Gastroesophageal sphincter (tissue), 4 donors: ENCODE data around the gene EXOC3L2. TPM values are rescaled to one million over a fixed set of nuclear protein-coding genes. Genes with fewer than 3 reads are reported as not detected.
A peak's percentile ranks its signal among the peaks of the same experiment; 100 is the strongest.

Source experiments
- ATAC-seq: fragments of 150-250 bp; one replicate; pipeline ENCODE4 v1.9.1; 2016; ENCODE audit warnings: mild to moderate bottlenecking, moderate library complexity
- H3K27ac ChIP-seq, 4 donors: fragments of 200-600 bp; sonication (generic) in 3 of 4; 1 replicate in 3 of 4; 2 replicates in 1 of 4; pipeline ENCODE4 v1.5.1; 2016 to 2019
- H3K27me3 ChIP-seq: fragments of 200-600 bp; sonication (generic); one replicate; pipeline ENCODE4 v1.5.1; 2019
- H3K36me3 ChIP-seq, 2 donors: fragments of 200-600 bp; sonication (generic); one replicate each; pipeline ENCODE4 v1.5.1; 2019; ENCODE audit warnings: control low read depth in 1 of 2
- H3K4me1 ChIP-seq, 3 donors: fragments of 200-600 bp; sonication (generic); 1 replicate in 2 of 3; 2 replicates in 1 of 3; pipeline ENCODE4 v1.5.1; 2016 to 2019; ENCODE audit warnings: control low read depth in 2 of 3
- H3K4me3 ChIP-seq, 2 donors: fragments of 200-600 bp; sonication (generic); one replicate each; pipeline ENCODE4 v1.5.1; 2019; ENCODE audit warnings: mild to moderate bottlenecking in 1 of 2, moderate library complexity in 1 of 2
- H3K9me3 ChIP-seq, 3 donors: fragments of 200-600 bp; sonication (generic); one replicate each; pipeline ENCODE4 v1.5.1; 2017 to 2019; ENCODE audit warnings: control low read depth in 2 of 3
- EP300 ChIP-seq: sonication (generic); formaldehyde crosslinking; IDR thresholded peaks from one replicate; pipeline ENCODE4 v1.6.1; 2017; ENCODE audit warnings: antibody characterized with exemption, mild to moderate bottlenecking
- POLR2A ChIP-seq, 2 donors: fragments of 450-650 bp; IDR thresholded peaks; one replicate each; pipeline ENCODE4 v1.6.1; 2017; ENCODE audit warnings: antibody characterized with exemption in 2 of 2, mild to moderate bottlenecking in 2 of 2, moderate library complexity in 1 of 2
- POLR2AphosphoS5 ChIP-seq: sonication (generic); formaldehyde crosslinking; IDR thresholded peaks from one replicate; pipeline ENCODE4 v1.6.1; 2017; ENCODE audit warnings: antibody characterized with exemption
- WGBS, 2 donors: methylation state at CpG; one replicate each; pipeline ENCODE4 v1.1.5; 2018; ENCODE audit warnings: low coverage in 1 of 2; 5-methylcytosine and 5-hydroxymethylcytosine counted together
- total RNA-seq, 4 donors: library from RNA; depleted of rRNA; stranded (reverse); fragments of >200 nt; gene quantifications; one replicate each; pipeline ENCODE4 v1.1.0, GENCODE V29; 2016
- TF ChIP-seq, protein P1 (sequence below), 4 experiments: fragments of 200-600 bp in 2 of 4; fragments of 450-650 bp in 2 of 4; sonication (generic) in 1 of 4; IDR thresholded peaks; one replicate each; pipeline ENCODE4 v1.5.1; 2017 to 2019; ENCODE audit warnings: antibody characterized with exemption in 4 of 4, mild to moderate bottlenecking in 2 of 4, moderate library complexity in 2 of 4

EXOC3L2 gene
- total RNA-seq, 4 donors from 2014 or later, result 1.2 to 2.9 (median 2.0) TPM

DNA sequence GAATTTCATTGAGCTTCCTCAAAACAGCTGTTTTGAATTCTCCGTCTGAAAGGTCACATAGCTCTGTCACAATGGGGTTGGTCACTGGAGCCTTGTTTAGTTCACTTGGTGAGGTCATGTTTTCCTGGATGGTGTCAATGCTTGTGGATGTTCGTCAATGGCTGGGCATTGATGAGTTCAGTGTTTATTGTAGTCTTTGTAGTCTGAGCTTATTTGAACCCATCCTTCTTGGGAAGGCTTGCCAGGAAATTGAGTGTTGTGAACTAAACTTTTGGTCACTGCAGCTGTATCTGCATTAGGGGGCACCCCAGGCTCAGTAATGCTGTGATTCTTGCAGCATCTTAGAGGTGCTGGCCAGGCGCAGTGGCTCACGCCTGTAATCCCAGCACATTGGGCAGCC lies 44.6 kb downstream of the EXOC3L2 start:
- TF ChIP-seq, protein P1, sequence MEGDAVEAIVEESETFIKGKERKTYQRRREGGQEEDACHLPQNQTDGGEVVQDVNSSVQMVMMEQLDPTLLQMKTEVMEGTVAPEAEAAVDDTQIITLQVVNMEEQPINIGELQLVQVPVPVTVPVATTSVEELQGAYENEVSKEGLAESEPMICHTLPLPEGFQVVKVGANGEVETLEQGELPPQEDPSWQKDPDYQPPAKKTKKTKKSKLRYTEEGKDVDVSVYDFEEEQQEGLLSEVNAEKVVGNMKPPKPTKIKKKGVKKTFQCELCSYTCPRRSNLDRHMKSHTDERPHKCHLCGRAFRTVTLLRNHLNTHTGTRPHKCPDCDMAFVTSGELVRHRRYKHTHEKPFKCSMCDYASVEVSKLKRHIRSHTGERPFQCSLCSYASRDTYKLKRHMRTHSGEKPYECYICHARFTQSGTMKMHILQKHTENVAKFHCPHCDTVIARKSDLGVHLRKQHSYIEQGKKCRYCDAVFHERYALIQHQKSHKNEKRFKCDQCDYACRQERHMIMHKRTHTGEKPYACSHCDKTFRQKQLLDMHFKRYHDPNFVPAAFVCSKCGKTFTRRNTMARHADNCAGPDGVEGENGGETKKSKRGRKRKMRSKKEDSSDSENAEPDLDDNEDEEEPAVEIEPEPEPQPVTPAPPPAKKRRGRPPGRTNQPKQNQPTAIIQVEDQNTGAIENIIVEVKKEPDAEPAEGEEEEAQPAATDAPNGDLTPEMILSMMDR (IDR thresholded peaks at IDR 0.05), result peak in 3 of 4 experiments; percentile 8 to 30 (median 15)
- no peak for TF ChIP-seq POLR2AphosphoS5
- TF ChIP-seq POLR2A (IDR thresholded peaks at IDR 0.05), result no peak
- TF ChIP-seq EP300, result no peak
- Histone ChIP-seq H3K4me3 (no peak overlapping the region), H3K9me3 (no peaks in the 10 kb centered on the region), H3K36me3 (no peaks in the 10 kb centered on the region), H3K27me3 (peaks cover 5% of the 10 kb centered on the region), H3K27ac (no peak overlapping the region), H3K4me1 (no peaks in the 10 kb centered on the region)
- ATAC-seq, result no peak
- WGBS, 2 donors, result 27% methylated on average over 3 of the region's 4 CpGs; no CpG with 5 or more reads in 1 of the 2 donors

DNA sequence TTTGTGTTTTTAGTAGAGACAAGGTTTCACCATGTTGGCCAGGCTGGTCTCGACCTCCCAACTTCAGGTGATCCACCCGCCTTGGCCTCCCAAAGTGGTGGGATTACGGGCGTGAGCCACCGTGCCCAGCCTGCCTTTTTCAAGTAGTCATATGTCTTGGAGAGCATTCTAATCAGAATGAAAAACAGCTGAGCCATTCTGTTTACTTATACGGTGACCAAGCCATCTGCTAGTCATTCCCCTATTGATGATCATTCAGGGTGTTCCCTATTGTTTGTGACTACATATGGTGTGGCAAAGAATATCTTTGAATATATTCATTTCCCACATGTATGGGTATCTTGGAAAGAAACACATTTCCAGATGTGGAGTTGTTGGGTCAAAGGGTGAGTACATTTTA lies 49.4 kb downstream of the EXOC3L2 start:
- peaks cover 5% of the 10 kb centered on the region for H3K27me3 ChIP-seq
- TF ChIP-seq, protein P1 (IDR thresholded peaks at IDR 0.05), result no peak
- TF ChIP-seq EP300 (no peak), POLR2AphosphoS5 (no peak), POLR2A (IDR thresholded peaks at IDR 0.05) (no peak)
- ATAC-seq, result no peak
- no peaks in the 10 kb centered on the region for H3K9me3 ChIP-seq
- H3K4me1 ChIP-seq, result no peaks in the 10 kb centered on the region
- WGBS, 2 donors, result 73 to 90% methylated on average over 2 to 6 of the region's 6 CpGs
- H3K36me3 ChIP-seq, result peaks cover 0 to 4% of the 10 kb centered on the region in 2 donors
- H3K27ac ChIP-seq, result no peak overlapping the region
- no peak overlapping the region for H3K4me3 ChIP-seq

DNA sequence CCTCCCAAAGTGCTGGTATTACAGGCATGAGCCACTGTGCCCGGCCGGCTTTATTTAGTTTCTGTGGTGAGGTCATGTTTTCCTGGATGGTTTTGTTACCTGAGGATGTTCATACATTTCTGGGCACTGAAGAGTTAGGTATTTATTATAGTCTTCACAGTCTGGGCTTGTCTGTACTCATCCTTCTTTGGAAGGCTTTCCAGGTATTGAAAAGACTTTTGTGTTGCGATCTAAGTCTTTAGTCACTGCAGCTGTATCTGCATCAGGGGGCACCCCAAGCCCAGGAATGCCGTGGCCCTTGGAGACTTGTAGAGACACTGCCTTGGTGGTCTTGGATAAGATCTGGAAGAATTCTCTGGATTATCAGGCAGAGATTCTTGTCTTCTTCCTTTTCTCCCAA lies 53.8 kb downstream of the EXOC3L2 start:
- no peaks in the 10 kb centered on the region for H3K4me1 ChIP-seq
- no peak overlapping the region for H3K27ac ChIP-seq
- ATAC-seq, result no peak
- TF ChIP-seq POLR2A (IDR thresholded peaks at IDR 0.05), result no peak
- TF ChIP-seq, protein P1 (IDR thresholded peaks at IDR 0.05), result no peak
- TF ChIP-seq EP300, result no peak
- no peak for TF ChIP-seq POLR2AphosphoS5
- peaks cover 0 to 4% of the 10 kb centered on the region in 2 donors for H3K36me3 ChIP-seq
- H3K27me3 ChIP-seq, result no peaks in the 10 kb centered on the region
- WGBS, 2 donors, result no CpG with 5 or more reads among the region's 4 CpGs
- H3K9me3 ChIP-seq, result no peaks in the 10 kb centered on the region
- no peak overlapping the region for H3K4me3 ChIP-seq

DNA sequence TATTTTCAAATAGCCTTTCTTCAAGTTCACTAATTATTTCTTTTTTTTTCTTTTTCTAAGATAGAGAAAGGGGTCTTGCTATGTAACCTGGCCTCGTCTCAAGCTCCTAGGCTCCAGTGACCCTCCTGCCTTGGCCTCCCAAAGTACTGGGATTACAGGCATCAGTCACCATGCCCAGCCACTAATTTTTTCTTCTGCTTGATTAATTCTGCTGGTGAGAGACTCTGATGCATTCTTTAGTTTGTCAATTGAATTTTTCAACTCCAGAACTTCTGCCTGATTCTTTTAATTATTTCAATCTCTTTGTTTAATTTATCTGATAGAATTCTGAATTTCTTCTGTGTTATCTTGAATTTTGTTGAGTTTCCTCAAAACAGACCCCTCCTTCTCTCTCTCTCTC lies 55.2 kb downstream of the EXOC3L2 start:
- Histone ChIP-seq H3K27ac (no peak overlapping the region), H3K4me3 (no peak overlapping the region), H3K4me1 (no peaks in the 10 kb centered on the region), H3K27me3 (no peaks in the 10 kb centered on the region), H3K36me3 (peaks cover 0 to 4% of the 10 kb centered on the region in 2 donors), H3K9me3 (no peaks in the 10 kb centered on the region)
- ATAC-seq, result no peak
- TF ChIP-seq EP300, result no peak
- TF ChIP-seq POLR2AphosphoS5, result no peak
- TF ChIP-seq, protein P1 (IDR thresholded peaks at IDR 0.05), result no peak
- TF ChIP-seq POLR2A (IDR thresholded peaks at IDR 0.05), result no peak
- WGBS, 2 donors, result 86% methylated on average over 1 of the region's 1 CpG; no CpG with 5 or more reads in 1 of the 2 donors

DNA sequence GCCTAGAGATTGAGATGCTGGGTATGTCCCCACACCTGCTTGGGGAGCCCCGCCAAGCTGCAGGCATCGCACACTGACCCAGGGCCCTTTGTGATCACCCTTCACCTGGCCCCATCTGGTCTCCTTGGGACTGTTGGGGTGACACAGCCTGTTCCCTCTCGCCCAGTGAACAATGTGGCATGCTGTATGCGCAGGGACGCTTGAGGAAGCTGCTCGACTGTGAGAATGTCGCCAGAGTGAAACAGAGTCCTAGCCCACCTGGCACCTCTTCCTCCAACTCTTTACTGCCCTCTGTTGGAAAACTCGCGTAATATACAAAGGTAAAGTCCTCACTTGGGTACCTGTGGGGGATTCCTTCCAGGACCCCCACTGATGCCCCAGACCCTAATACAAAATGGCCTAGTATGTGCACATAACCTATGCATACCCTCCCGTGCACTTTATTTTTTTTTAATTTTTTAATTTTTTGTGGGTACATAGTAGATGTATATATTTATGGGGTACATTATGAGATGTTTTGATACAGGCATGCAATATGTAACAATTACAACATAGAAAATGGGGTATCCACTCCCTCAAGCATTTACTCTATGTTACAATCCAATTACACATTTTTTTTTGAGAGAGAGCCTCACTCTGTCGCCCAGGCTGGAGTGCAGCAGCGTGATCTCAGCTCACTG lies 57.6 kb downstream of the EXOC3L2 start:
- 18 to 35% methylated on average over 3 to 8 of the region's 12 CpGs for WGBS, 2 donors
- no peak for ATAC-seq
- Histone ChIP-seq H3K9me3 (no peaks in the 10 kb centered on the region), H3K36me3 (peaks cover 0 to 4% of the 10 kb centered on the region in 2 donors), H3K27me3 (no peaks in the 10 kb centered on the region), H3K4me3 (no peak overlapping the region), H3K4me1 (no peaks in the 10 kb centered on the region), H3K27ac (no peak overlapping the region)
- TF ChIP-seq, protein P1 (IDR thresholded peaks at IDR 0.05), result peak in 1 of 4 experiments; percentile 56
- TF ChIP-seq POLR2A (IDR thresholded peaks at IDR 0.05), result no peak
